UCSD-AML1 (cell line): ENCODE measurements around the gene HDGF.

ENCODE experiments used
- DNase-seq: peaks from one replicate; lab custom pipeline; 2025; ENCODE audit not compliant: unreplicated experiment; lab: John Stamatoyannopoulos, UW

Gene HDGF

DNA sequence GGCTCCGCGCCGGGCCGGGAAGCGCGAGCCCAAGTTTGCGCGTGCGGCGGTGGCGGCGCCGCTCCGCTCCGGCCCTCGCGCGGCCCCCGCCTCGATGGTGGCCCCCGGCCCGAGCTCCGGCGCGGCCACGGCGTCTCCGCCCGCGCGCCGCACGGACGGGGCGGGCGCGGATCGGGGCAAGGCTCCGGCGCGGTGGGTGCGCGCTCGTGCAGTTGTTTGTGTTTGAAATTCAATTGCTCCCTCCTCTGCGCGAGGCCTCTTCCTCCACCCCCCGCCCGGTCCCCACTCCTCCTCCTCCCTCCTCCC is at the start of gene HDGF:
HDGF (minus strand) TSS at position 225 of the 306 bp plus-strand sequence. CDS start 246 bp downstream, outside the sequence.
- DNase-seq: no peak

DNA sequence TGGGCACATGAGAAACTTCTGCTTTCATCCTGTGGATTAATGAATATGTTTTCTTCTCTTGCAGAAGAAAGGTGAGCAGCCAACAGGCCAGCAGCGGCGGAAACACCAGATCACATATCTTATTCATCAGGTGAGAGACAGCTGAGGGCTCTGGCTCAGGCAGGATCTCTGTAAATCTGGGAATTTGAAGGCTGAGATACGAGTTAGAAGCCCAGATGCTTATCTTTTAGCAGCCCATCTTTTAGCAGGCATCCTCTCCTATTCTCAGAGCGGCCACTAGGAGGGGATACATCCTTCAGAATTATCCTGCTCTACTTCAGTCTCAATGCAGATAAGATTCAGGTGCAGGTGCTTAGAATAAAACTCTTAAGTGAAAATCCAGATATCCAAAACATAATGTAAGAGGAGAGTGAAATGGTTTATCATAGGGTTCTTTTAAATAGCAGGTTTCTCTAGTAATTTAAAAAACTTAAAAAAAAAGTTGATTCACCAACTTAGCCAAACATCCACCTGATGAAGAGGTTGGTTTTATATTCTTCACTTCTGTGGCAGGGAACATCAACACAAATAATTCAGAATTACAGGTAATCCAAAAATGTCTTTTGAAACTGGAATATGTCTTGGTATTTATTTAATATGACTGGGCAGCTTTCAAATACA is 45.9 kb upstream of the HDGF start:
- no peak for DNase-seq

GRCh38 chr1:156796340-156797097 is 45.0 kb upstream of the HDGF start:
- DNase-seq: no peak

DNA sequence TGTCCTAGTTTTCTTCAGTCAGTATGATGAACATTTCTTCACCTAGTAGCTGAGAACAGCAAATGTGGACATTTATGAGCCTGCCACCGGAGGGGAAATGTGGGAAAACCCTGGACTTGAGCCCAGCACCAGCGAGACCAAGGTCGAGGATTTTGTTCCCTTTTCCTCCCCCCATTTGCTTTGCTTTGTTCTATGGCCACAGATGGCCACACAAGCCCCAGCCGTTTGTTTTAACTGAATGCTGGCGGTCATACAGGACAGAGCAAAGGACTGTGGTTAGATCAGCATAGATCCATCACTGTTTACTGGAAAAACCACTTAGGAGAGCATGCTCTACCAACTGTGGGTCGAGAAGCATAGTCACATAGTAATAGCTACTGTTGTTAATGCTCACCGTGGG is 44.3 kb upstream of the HDGF start:
- DNase-seq: no peak

- no peak for DNase-seq
These were observed 43.9 kb upstream of the HDGF start for GRCh38 chr1:156795374-156795733.

GRCh38 chr1:156794506-156795373 is 43.3 kb upstream of the HDGF start:
- DNase-seq: no peak

- no peak for DNase-seq
These were observed 38.3 kb upstream of the HDGF start for GRCh38 chr1:156789621-156790318.

DNA sequence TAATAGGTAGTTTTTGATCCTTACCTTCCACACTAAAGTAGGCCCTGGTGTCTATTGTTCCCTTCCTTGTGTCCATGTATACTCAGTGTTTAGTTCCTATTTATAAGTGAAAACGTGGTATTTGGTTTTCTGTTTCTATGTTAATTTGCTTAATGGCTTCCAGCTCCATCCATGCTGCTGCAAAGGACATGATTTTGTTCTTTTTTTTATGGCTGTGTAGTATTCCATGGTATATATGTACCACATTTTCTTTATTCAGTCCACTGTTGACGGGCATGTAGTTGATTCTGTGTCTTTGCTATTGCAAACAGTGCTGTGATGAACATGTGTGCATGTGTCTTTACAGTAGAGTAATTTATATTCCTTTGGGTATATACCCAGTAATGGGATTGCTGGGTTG is 36.7 kb upstream of the HDGF start:
- DNase-seq: no peak

- no peak for DNase-seq
These were observed 35.2 kb upstream of the HDGF start for GRCh38 chr1:156786640-156787039.

GRCh38 chr1:156785458-156785857 is 34.0 kb upstream of the HDGF start:
- no peak for DNase-seq

GRCh38 chr1:156781585-156782186 is 30.2 kb upstream of the HDGF start:
- DNase-seq: no peak

DNA sequence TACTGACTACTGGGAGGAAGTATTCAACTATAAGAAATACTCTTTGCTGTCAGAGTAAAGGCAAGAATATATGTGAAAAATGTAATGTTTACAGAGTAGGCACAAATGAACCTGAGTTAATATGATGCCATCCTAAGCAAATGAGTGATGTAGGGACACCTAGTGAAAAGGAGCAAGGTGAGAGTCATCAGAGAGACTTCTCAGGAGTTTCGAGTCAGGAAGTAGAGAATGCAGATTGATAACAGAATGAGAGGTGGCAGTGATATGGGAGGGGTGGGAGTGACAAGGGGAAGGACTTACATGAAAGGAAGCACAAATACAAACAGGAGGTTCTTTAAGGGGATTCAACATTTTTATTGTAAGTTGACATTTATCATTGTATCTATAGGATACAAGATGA is 26.1 kb upstream of the HDGF start:
- DNase-seq: no peak

- DNase-seq: no peak
These were observed 25.5 kb upstream of the HDGF start for GRCh38 chr1:156776942-156777341.

DNA sequence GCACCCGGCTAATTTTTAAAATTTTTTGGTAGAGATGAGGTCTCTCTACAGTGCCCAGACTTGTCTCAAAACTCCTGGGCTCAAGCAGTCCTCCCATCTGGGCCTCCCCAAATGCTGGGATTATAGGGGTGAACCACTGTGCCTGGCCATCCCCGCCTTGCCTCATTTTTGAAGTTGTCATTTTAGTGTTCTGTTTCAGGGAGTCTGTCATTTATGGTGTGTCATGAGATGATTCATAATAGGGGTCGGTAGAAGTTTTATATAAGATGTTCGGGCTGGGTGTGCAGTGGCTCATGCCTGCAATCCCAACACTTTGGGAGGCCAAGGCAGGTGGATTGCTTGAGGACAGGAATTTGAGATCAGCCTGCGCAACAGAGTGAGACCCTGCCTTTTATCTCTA is 24.3 kb upstream of the HDGF start:
- no peak for DNase-seq

DNA sequence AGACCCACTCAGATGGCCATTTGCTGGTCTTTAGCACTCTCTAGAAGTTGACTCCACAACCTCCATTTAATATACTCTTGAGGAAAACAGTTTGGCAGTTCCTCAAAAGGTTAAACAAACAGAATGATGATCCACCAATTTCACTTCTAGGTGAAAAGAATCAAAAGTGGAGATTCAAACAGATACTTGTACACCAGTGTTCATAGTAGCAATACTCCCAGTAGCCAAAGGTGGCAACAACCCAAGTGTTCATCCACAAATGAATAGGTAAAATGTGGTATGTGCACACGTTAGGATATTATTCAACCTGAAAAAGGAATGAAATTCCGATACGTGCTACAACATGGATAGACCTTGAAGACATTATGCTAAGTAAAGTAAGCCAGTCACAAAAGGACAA is 22.1 kb upstream of the HDGF start:
- DNase-seq: no peak

DNA sequence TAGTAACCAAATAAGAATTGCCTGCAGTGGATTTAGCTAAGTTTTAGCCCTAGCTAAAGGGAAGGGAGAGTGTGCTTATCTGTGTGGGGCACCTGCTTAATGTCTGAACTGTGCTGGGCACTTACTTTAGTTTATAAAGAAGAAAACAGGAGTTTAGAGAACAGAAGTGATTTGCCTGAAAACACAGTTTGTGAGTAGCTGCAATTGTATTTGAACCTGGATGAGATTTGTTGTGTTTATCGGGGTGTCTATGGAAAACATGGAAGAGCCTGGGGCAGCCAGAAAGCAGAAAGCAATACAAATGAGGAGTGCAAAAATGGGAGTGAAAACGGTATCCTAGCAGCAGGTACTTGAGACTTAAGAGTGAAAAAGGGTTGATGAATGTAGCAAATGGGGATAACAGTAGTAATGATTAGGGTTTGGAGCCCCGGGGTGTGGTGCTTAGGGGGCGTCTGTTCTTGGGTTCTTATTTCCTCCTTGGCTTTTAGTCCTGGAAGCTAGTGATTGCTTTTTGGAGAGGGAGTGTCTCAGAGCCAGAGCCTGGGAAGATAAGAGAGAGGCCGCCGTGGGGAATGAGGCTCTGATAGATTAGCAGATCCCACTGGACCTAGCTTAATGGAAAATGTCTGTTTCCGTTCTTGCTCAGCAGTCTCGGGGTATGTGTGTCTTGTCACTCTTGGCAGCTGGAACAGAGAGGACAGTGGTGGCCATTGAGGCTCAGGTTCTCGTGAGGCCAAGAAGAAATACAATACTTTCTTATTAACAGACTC is 21.4 kb upstream of the HDGF start:
- no peak for DNase-seq

DNA sequence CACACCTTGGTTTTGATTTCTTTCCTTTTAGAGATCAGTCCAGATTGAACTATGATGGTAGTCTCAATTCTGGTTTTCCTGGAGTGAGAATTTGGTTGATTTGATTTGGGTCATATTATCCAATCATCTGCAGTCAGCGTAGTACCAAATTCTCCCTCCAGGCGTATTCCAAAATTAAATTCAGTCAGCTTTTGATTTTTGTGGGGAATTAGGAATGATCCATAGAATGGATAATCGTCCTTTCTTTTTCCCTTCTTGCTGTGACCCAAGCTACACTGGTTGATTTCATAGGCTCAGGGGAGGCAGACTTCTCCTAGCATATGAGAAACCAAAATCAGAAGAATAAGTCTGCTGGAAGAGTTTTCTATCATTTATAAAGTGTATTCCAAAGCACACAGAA is 20.7 kb upstream of the HDGF start:
- DNase-seq: no peak

DNA sequence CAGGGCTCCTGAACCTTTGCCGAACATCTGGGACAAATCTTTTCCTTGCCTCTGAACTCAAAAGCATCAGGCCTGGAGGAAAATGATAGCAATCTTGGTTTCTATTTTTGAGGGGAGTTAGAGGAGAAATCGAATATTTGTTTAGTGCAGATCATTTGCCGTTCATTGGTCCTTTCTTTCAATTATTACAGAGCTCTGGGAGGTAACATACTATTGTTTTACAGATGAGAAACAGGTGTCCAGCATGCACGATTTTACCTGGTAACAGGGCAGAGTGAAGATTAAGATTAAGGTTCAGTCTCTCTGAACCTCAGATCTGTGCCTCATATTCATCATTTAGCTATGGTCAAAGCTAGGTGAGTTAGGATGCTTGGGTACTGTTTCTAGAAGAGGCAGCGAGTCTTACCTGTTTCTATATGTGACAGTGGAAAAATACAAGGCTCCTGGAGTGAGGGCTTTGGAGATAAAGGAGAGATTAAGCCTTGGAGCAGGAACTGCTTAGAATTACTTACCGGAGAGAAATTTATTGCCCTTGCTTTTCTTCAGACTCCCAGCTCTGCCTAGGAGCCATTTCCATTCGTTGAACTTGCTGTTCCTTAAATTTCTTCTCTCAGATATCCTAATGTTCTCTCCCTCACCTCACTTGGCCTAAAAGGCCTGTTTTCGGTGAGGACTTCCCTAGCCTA is 17.3 kb upstream of the HDGF start:
- no peak for DNase-seq

- no peak for DNase-seq
These were observed 16.6 kb upstream of the HDGF start for GRCh38 chr1:156767879-156768604.
